ENCODE results near the gene TM2D1.

GRCh38 chr1:61770131-61770530 is 45.2 kb upstream of the TM2D1 start:
- TF ChIP-seq CTCF (IDR thresholded peaks at IDR 0.05) (no peak), EP300 (IDR thresholded peaks at IDR 0.05) (no peak)

Measured in ovary (tissue), 3 donors.